KMS-11 (cell line): Measurements from ENCODE around the gene RAP1B.

Experiments used
- H2AFZ ChIP-seq: fragments of 200-600 bp; sonication (generic); 2 replicates; pipeline ENCODE4 v1.6.1; 2016; ENCODE audit warnings: antibody characterized with exemption, mixed run types, low read depth
- H3K27ac ChIP-seq: fragments of 200-600 bp; sonication (generic); 2 replicates; pipeline ENCODE4 v1.6.1; 2016; ENCODE audit warnings: mild to moderate bottlenecking, mixed run types
- H3K27me3 ChIP-seq: fragments of 200-600 bp; sonication (generic); 2 replicates; pipeline ENCODE4 v1.6.1; 2017; ENCODE audit warnings: mild to moderate bottlenecking, low read depth, mixed run types, moderate library complexity; ENCODE audit not compliant: insufficient read depth
- H3K36me3 ChIP-seq: fragments of 200-600 bp; sonication (generic); 2 replicates; pipeline ENCODE4 v1.6.1; 2017; ENCODE audit warnings: mild to moderate bottlenecking, mixed run types; ENCODE audit not compliant: insufficient read depth
- H3K4me1 ChIP-seq: fragments of 200-600 bp; sonication (generic); 2 replicates; pipeline ENCODE4 v1.6.1; 2016; ENCODE audit warnings: mild to moderate bottlenecking, low read depth, mixed run types; ENCODE audit not compliant: poor library complexity, severe bottlenecking
- H3K4me2 ChIP-seq: fragments of 200-600 bp; sonication (generic); 2 replicates; pipeline ENCODE4 v1.7.0; 2016; ENCODE audit warnings: mild to moderate bottlenecking, mixed run types
- H3K4me3 ChIP-seq: fragments of 200-600 bp; sonication (generic); IDR thresholded peaks from 2 replicates; pipeline ENCODE4 v1.6.1; 2017; ENCODE audit warnings: low read depth, low read length, mixed read lengths; ENCODE audit not compliant: insufficient read depth
- H3K79me2 ChIP-seq: fragments of 200-600 bp; sonication (generic); 2 replicates; pipeline ENCODE4 v1.6.1; 2016; ENCODE audit warnings: low read depth, mixed run types; ENCODE audit not compliant: insufficient read depth
- H3K9ac ChIP-seq: fragments of 200-600 bp; sonication (generic); 2 replicates; pipeline ENCODE4 v1.6.1; 2016; ENCODE audit warnings: mild to moderate bottlenecking, mixed run types
- H4K20me1 ChIP-seq: fragments of 200-600 bp; sonication (generic); 2 replicates; pipeline ENCODE4 v1.6.1; 2016; ENCODE audit warnings: mild to moderate bottlenecking, mixed run types; ENCODE audit not compliant: insufficient read depth
- TF ChIP-seq, protein P1 (sequence below): fragments of 200-600 bp; sonication (generic); conservative IDR thresholded peaks from 2 replicates; pipeline ENCODE4 v1.6.1; 2017; ENCODE audit warnings: low read depth, mild to moderate bottlenecking, antibody characterized with exemption, low read length, moderate library complexity, mixed read lengths

Gene RAP1B

DNA sequence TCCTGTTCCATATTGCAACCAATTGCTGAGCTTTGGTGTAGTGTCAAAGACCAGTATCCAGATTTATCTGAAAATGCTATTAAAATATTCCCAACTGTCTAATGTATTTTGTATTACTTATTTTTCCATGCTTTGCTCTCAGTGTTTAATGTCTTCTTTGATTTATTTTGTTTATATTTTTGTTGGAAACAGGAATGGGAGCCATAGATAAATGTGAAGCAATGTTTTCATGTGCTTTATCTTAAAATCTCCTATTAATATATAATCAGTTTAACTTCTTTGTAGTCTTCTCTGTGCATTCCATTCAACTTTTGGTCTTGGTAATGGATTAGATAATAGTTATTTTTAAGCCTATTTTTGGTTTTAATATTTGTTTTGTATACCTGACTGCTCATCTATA, 8.8 kb downstream of the RAP1B start:
- Histone ChIP-seq H3K4me2 (peak overlapping the region; percentile 1; the same call in 1 of the 2 replicates), H3K36me3 (no peaks in the 10 kb centered on the region), H2AFZ (no peak overlapping the region), H3K4me1 (peaks cover 81% of the 10 kb centered on the region), H3K27ac (no peak overlapping the region), H3K27me3 (no peaks in the 10 kb centered on the region), H4K20me1 (peaks cover 81% of the 10 kb centered on the region), H3K9ac (no peak overlapping the region), H3K4me3 (no peak overlapping the region), H3K79me2 (peaks cover 100% of the 10 kb centered on the region)
- TF ChIP-seq, protein P1, sequence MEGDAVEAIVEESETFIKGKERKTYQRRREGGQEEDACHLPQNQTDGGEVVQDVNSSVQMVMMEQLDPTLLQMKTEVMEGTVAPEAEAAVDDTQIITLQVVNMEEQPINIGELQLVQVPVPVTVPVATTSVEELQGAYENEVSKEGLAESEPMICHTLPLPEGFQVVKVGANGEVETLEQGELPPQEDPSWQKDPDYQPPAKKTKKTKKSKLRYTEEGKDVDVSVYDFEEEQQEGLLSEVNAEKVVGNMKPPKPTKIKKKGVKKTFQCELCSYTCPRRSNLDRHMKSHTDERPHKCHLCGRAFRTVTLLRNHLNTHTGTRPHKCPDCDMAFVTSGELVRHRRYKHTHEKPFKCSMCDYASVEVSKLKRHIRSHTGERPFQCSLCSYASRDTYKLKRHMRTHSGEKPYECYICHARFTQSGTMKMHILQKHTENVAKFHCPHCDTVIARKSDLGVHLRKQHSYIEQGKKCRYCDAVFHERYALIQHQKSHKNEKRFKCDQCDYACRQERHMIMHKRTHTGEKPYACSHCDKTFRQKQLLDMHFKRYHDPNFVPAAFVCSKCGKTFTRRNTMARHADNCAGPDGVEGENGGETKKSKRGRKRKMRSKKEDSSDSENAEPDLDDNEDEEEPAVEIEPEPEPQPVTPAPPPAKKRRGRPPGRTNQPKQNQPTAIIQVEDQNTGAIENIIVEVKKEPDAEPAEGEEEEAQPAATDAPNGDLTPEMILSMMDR: no peak

DNA sequence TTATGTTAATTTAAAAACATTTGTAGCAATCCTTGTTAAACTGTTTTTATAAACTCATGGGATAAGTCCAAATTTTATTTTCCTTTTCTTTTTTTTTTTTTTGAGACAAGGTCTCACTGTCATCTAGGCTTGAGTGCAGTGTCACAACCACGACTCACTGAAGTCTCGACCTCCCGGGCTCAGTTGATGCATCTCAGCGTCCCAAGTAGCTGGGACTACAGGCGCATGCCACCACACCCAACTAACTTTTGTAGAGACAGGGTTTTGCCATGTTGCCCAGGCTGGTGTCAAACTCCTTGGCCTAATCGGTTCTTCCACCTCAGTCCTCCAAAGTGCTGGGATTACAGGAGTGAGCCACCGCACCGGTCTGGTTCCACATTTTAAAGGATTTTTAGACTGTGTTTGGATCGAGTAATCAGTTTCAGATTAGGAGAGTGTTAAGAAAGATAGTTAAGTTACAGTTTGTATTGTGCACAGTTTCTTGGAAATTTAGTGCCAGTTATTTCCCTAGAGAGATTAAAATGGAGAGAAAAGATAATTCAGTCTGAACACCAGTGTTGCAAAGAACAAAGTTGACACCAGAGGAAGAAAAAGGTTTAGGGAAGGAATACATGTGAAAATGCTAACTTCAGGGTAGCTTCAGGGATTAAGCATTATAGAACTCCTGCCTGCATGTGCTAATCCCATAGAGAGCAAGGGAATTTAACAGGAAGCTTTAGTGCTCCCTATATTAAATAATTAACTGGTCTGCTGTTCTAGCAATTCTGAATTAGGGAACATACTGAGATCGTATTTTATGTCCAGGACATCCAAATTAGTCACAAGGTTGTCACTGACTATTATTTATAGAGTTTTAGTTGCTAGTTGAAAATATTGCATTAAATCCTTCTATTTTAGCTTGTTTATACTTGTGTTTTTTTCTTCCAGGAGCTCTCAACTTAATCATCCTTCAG, 10.1 kb downstream of the RAP1B start:
- Histone ChIP-seq H3K79me2 (peaks cover 100% of the 10 kb centered on the region), H3K4me1 (peaks cover 79% of the 10 kb centered on the region), H3K27ac (no peak overlapping the region), H3K27me3 (no peaks in the 10 kb centered on the region), H4K20me1 (peaks cover 68% of the 10 kb centered on the region), H3K4me2 (peak overlapping the region; percentile 0; the same call in 1 of the 2 replicates), H3K9ac (no peak overlapping the region), H3K4me3 (no peak overlapping the region), H3K36me3 (peaks cover 6% of the 10 kb centered on the region; the same call in 1 of the 2 replicates), H2AFZ (no peak overlapping the region)
- TF ChIP-seq, protein P1: no peak

DNA sequence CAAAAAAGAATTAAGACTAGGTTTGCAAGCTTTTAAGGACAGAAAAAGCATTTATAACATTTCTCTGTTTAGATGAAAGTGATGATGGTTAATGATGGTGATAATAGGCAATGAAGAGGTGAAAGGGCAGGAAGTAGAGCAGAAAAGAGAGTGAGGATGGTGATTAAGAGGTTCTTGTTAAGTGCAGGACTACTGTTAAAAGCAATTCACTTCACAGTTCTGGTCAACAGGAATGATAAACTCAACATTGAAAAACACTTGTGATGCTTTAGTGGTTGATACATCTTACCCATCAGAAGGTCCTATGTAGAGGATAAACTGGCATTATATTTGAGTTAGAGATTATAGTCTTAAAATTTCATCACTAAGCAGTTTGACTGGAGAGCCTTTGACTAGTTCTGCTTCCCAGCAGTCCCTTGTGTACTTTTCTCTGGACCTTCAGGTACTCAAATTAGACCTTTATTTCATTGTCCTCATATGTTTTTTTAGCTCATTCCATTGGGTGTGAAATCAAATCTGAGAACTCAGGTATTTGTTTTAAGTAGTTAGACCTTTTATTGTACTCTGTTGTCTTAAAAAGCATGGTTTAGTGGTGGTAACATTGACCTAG, 10.9 kb downstream of the RAP1B start:
- Histone ChIP-seq H3K4me3 (no peak overlapping the region), H3K79me2 (peaks cover 100% of the 10 kb centered on the region), H3K9ac (no peak overlapping the region), H3K4me2 (no peak overlapping the region; the same call in 1 of the 2 replicates), H3K27me3 (no peaks in the 10 kb centered on the region), H3K4me1 (peaks cover 87% of the 10 kb centered on the region), H3K27ac (no peak overlapping the region), H3K36me3 (peaks cover 6% of the 10 kb centered on the region; the same call in 1 of the 2 replicates), H4K20me1 (peaks cover 64% of the 10 kb centered on the region), H2AFZ (no peak overlapping the region)
- TF ChIP-seq, protein P1: no peak

DNA sequence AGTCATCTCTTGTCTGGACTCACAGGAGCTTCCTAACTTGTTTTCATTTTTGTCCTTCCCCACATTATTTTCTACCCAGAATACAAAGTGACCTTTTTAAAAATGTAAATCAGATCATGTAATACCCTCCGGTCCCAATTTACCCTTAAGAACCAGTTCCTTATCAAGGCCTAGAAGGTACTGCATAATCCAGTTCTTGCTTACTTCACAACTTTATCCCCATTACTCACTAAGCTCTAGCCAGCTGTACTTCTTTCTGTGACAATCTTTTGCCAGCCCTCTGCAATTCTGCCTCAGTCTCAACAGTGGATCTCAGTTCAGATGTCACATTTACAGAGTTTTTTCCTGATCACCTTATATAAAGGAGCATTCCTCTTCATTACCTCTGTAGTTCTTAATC, 11.6 kb downstream of the RAP1B start:
- peaks cover 57% of the 10 kb centered on the region for H4K20me1 ChIP-seq
- no peak overlapping the region for H3K4me3 ChIP-seq
- H2AFZ ChIP-seq: no peak overlapping the region
- peaks cover 6% of the 10 kb centered on the region; the same call in 1 of the 2 replicates for H3K36me3 ChIP-seq
- H3K4me2 ChIP-seq: no peak overlapping the region
- H3K27ac ChIP-seq: no peak overlapping the region
- TF ChIP-seq, protein P1: no peak
- H3K27me3 ChIP-seq: no peaks in the 10 kb centered on the region
- H3K79me2 ChIP-seq: peaks cover 100% of the 10 kb centered on the region
- H3K9ac ChIP-seq: no peak overlapping the region
- H3K4me1 ChIP-seq: peaks cover 86% of the 10 kb centered on the region
